Gastrocnemius medialis (tissue), 4 donors: ENCODE results near the gene NINJ2.
A peak's percentile ranks its signal among the peaks of the same experiment; 100 is the strongest.

Experiments
- CTCF ChIP-seq, 5 experiments: fragments of 450-650 bp in 3 of 5; fragments of 200-600 bp in 2 of 5; sonication (generic) in 2 of 5; IDR thresholded peaks in 4 of 5; conservative IDR thresholded peaks in 1 of 5; 1 replicate in 4 of 5; 2 replicates in 1 of 5; pipeline ENCODE4 v1.5.1; 2016 to 2019; ENCODE audit warnings: antibody characterized with exemption in 5 of 5, mild to moderate bottlenecking in 3 of 5, moderate library complexity in 3 of 5
- POLR2A ChIP-seq, 2 donors: fragments of 450-650 bp; IDR thresholded peaks; one replicate each; pipeline ENCODE4 v1.6.1; 2017; ENCODE audit warnings: antibody characterized with exemption in 2 of 2, mild to moderate bottlenecking in 2 of 2, moderate library complexity in 2 of 2

- TF ChIP-seq CTCF (IDR thresholded peaks at IDR 0.05 in 4 of 5, conservative IDR thresholded peaks at IDR 0.05 in 1 of 5), result no peak
- TF ChIP-seq POLR2A (IDR thresholded peaks at IDR 0.05), result peak; percentile 31 to 48
Measured at GRCh38 chr12:622416-622815, 40.8 kb downstream of the NINJ2 start.
